AG04449 (cell line): ENCODE results near the gene SECISBP2.
"Not testable (repeated sequence)": the region's sequence is repeated elsewhere in the genome, so short reads cannot be mapped to it uniquely, and the experiment has no call there.

Experiments used
- CTCF ChIA-PET: fragments of 350-600 bp; formaldehyde crosslinking; extraction: SDS; loops from one replicate; lab custom pipeline; 2021; ENCODE audit warnings: antibody characterized with exemption; lab: Yijun Ruan, JAX
- POLR2A ChIA-PET: fragments of 400-600, 350-600 bp; formaldehyde crosslinking; extraction: SDS; loops from one replicate; lab custom pipeline; 2020; ENCODE audit warnings: antibody characterized with exemption, inconsistent platforms; lab: Yijun Ruan, JAX
- DNase-seq: peaks from one replicate; pipeline ENCODE4 v3.0.0-alpha.2; 2010; ENCODE audit warnings: low read depth, low spot score
- H3K4me3 ChIP-seq: 2 replicates; pipeline ENCODE4 v1.5.1; 2011; ENCODE audit warnings: low read depth, mild to moderate bottlenecking, control low read depth, low read length
- CTCF ChIP-seq: IDR thresholded peaks from one replicate; pipeline ENCODE4 v1.5.1; 2011; ENCODE audit warnings: mild to moderate bottlenecking, moderate library complexity, low read length, control low read depth, inconsistent platforms; ENCODE audit not compliant: insufficient read depth; ENCODE audit errors: missing control alignments

Gene SECISBP2

GRCh38 chr9:89277454-89277853, 40.8 kb upstream of the SECISBP2 start:
- no peak for TF ChIP-seq CTCF
- CTCF ChIA-PET = interaction anchor here (0.9 kb wide), 1 partner anchor 11 kb away, joined by 3 read pairs; no protein-coding TSS in a partner anchor
- POLR2A ChIA-PET = no interaction called here
- H3K4me3 ChIP-seq = no peak overlapping the region
- no peak for DNase-seq

DNA sequence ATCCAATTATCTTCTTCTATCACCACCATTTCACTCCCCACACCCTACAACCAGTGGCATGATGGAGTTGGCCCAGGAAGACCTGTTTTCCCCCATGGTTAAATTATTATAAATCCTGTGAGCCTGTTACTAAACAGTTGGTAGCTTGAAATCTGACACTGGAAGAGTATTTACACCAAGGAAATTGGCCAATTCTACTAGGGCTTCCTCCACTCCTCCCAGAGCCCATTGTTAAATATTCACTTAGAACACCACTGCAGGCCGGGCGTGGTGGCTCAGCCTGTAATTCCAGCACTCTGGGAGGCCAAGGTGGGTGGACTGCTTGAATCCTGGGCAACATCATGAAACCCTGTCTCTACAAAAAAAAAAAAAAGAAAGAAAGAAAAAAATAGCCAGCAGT, 39.7 kb upstream of the SECISBP2 start:
- ChIA-PET CTCF (interaction anchor here (1.0 to 3.0 kb wide), 16 partner anchors 9 to 687 kb away, joined by 3 to 13 read pairs (median 4); no protein-coding TSS in a partner anchor), POLR2A (no interaction called here)
- H3K4me3 ChIP-seq = no peak overlapping the region
- DNase-seq = no peak
- no peak for TF ChIP-seq CTCF

DNA sequence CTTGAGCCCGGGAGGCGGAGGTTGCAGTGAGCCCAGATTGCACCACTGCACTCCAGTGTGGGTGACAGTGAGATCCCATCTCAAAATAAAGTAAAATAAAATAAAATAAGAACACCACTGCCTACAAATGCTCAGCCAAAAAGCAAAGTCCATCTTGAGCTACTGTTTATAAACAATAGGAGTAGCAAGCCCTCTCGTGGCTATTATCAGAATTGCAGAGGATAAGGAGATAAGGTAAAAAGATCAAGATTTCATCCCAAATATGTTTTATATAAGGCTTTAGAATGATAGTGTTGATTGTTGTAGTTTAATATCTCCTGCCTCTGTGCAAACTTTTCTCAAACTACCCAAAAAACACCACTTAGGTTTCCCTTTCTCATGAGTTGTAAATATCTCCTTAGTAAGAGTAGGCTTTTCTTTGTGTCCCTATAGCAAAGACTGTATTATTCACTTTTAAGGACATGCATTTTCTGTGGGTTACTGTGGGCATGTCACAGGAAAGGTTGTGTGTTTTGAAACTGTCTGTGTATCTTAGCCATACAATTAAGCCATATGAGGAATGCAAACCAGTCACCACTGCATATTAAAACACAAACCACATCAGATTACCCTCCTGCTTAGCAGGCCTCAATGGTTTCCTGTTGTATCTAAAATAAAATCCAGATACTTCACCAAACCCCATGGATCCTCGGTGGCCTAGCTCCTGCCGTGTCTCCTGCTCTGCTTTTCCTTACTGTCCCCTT, 39.1 kb upstream of the SECISBP2 start:
- TF ChIP-seq CTCF = peak; percentile 51
- H3K4me3 ChIP-seq = no peak overlapping the region
- POLR2A ChIA-PET = interaction anchor here (0.6 kb wide), 1 partner anchor 259 kb away, joined by 3 read pairs; no protein-coding TSS in a partner anchor
- CTCF ChIA-PET = interaction anchor here (1.0 to 3.0 kb wide), 16 partner anchors 9 to 687 kb away, joined by 3 to 13 read pairs (median 4); no protein-coding TSS in a partner anchor
- DNase-seq = peak; percentile 14

DNA sequence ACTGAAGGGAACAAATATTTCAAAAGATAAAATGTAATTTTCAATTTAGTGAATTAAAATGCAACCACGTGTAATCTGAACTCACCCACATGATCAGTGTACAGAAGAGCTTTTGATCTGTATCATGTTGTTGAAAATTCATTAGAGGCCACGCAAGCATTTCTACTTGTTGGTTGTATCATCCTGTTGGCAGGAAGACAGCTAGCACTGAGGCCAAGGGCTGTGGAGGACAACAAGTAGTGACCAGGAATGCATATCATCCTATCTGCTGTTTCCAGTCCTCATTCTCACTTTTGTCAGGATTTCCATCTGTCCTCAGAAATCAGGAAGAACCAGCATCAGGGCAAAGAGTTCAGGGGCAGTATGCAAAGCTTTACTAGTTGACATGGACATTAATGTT, 37.2 kb upstream of the SECISBP2 start:
- CTCF ChIA-PET = interaction anchor here (1.5 kb wide), 1 partner anchor 16 kb away, joined by 3 read pairs; no protein-coding TSS in a partner anchor
- no peak overlapping the region for H3K4me3 ChIP-seq
- DNase-seq = no peak
- TF ChIP-seq CTCF = no peak
- POLR2A ChIA-PET = no interaction called here

DNA sequence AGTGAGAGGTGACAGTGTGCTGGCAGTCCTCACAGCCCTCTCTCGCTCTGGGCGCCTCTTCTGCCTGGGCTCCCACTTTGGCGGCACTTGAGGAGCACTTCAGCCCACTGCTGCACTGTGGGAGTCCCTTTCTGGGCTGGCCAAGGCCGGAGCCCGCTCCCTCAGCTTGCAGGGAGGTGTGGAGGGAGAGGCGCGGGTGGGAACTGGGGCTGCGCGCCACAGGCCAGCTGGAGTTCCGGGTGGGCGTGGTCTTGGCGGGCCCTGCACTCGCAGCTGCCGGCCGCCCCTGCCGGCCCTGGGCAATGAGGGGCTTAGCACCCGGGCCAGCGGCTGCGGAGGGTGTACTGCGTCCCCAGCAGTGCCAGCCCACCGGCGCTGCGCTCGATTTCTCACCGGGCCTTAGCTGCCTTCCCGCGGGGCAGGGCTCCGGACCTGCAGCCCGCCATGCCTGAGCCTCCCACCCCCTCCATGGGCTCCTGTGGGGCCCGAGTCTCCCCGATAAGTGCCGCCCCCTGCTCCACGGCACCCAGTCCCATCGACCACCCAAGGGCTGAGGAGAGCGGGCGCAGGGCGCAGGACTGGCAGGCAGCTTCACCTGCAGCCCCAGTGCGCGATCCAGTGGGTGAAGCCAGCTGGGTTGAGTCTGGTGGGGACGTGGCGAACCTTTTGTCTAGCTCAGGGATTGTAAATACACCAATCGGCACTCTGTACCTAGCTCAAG, 35.9 kb upstream of the SECISBP2 start:
- CTCF ChIA-PET, H3K4me3 ChIP-seq, DNase-seq, POLR2A ChIA-PET: not testable (repeated sequence)

DNA sequence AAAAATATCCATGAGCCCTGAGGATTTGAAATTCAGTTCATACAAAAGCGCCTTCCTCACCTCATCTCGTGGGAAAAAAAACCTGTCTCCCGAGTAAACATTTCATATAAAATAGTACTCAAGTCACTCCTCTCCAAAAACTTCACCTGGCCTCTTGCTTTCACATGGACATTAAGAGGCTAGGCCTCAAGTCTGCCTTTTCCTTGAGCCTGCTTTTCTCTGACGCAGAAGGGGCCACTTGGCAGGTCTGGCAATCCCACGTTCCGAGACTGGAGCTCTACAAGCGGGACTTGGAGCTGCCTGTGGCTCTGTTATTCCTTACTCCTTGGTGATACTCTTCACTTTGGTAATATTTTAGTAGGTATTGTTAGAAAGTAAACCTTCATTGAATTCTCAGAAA, 34.2 kb upstream of the SECISBP2 start:
- DNase-seq = no peak
- ChIA-PET CTCF (no interaction called here), POLR2A (no interaction called here)
- TF ChIP-seq CTCF = no peak
- H3K4me3 ChIP-seq = no peak overlapping the region
